DOHH2 (cell line): ENCODE results near the gene DSCAML1.

Source experiments
- H3F3A ChIP-seq: fragments of 200-600 bp; sonication (generic), shearing (Covaris generic); 2 replicates; pipeline ENCODE4 v1.6.0; 2016; ENCODE audit warnings: antibody characterized with exemption, mild to moderate bottlenecking; ENCODE audit not compliant: control insufficient read depth, insufficient read depth
- H3K27ac ChIP-seq: fragments of 200-600 bp; sonication (generic); 2 replicates; pipeline ENCODE4 v1.5.1; 2014; ENCODE audit warnings: low read depth, mild to moderate bottlenecking, low read length, moderate library complexity
- H3K27me3 ChIP-seq: fragments of 200-600 bp; sonication (generic); 2 replicates; pipeline ENCODE4 v1.6.1; 2014; ENCODE audit warnings: mild to moderate bottlenecking, low read length, mixed read lengths; ENCODE audit not compliant: control insufficient read depth
- H3K36me3 ChIP-seq: fragments of 200-600 bp; sonication (generic); 2 replicates; pipeline ENCODE4 v1.6.1; 2014; ENCODE audit warnings: mild to moderate bottlenecking, low read length, moderate library complexity, mixed read lengths; ENCODE audit not compliant: control insufficient read depth
- H3K4me1 ChIP-seq: fragments of 200-600 bp; sonication (generic); 2 replicates; pipeline ENCODE4 v1.6.1; 2014; ENCODE audit warnings: mild to moderate bottlenecking, low read length, mixed read lengths; ENCODE audit not compliant: control insufficient read depth
- H3K4me2 ChIP-seq: fragments of 200-600 bp; sonication (generic); 2 replicates; pipeline ENCODE4 v1.6.0; 2014; ENCODE audit warnings: mild to moderate bottlenecking, low read length, moderate library complexity
- H3K4me3 ChIP-seq: fragments of 200-600 bp; sonication (generic); 2 replicates; pipeline ENCODE4 v1.5.1; 2014; ENCODE audit warnings: mild to moderate bottlenecking, low read length, mixed read lengths
- H3K79me2 ChIP-seq: fragments of 200-600 bp; sonication (generic); 2 replicates; pipeline ENCODE4 v1.6.1; 2014; ENCODE audit warnings: mild to moderate bottlenecking, low read length, mixed read lengths; ENCODE audit not compliant: control insufficient read depth
- H3K9me2 ChIP-seq: fragments of 200-600 bp; sonication (generic); replicated peaks from 2 replicates; pipeline ENCODE4 v1.6.1; 2014; ENCODE audit warnings: mild to moderate bottlenecking, low read length, mixed read lengths; ENCODE audit not compliant: control insufficient read depth
- H3K9me3 ChIP-seq: fragments of 200-600 bp; sonication (generic); 2 replicates; pipeline ENCODE4 v1.6.1; 2014; ENCODE audit warnings: antibody characterized with exemption, low read length, mixed read lengths; ENCODE audit not compliant: control insufficient read depth, insufficient read depth
- H4K20me1 ChIP-seq: fragments of 200-600 bp; sonication (generic); 2 replicates; pipeline ENCODE4 v1.6.0; 2014; ENCODE audit warnings: low read depth, mild to moderate bottlenecking, antibody characterized with exemption, low read length, moderate library complexity; ENCODE audit not compliant: control insufficient read depth, insufficient read depth
- EZH2phosphoT487 ChIP-seq: fragments of 200-600 bp; sonication (generic); IDR thresholded peaks from 2 replicates; pipeline ENCODE4 v1.6.1; 2017; ENCODE audit warnings: borderline replicate concordance, mild to moderate bottlenecking, antibody characterized with exemption, low read length, moderate library complexity, mixed read lengths
- TF ChIP-seq, protein P1 (sequence below): fragments of 200-600 bp; sonication (generic); IDR thresholded peaks from one replicate; pipeline ENCODE4 v1.5.1; 2014; ENCODE audit warnings: antibody characterized with exemption, mild to moderate bottlenecking, low read depth, low read length; ENCODE audit not compliant: poor library complexity, severe bottlenecking

The DSCAML1 gene

DNA sequence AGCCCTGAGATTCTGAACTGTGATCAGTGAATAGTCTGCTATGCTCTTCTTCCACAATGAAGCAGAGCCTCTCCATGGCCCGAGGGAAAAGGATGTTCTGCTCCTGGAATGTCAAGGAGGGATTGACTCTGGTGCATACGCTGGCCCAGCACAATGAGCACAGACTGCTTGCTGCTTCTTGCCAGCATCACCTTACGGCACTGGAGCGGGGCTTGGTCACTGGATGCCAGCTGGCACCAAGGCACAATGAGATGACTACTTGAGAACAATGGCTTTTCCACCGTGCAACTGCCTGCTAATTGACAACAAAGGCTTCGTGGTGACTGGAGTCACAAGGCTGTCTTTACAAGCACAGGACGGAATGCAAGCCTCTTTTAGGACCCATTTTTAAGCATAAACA is 139.2 kb downstream of the DSCAML1 start:
- Histone ChIP-seq H3K4me1 (no peaks in the 10 kb centered on the region), H3K4me2 (no peak overlapping the region), H3K27me3 (no peaks in the 10 kb centered on the region; the same call in none of the 2 replicates), H3K36me3 (no peaks in the 10 kb centered on the region), H3K9me3 (no peaks in the 10 kb centered on the region), H3K4me3 (no peak overlapping the region), H4K20me1 (no peaks in the 10 kb centered on the region), H3F3A (no peaks in the 10 kb centered on the region), H3K27ac (no peak overlapping the region), H3K79me2 (no peaks in the 10 kb centered on the region), H3K9me2 (no peaks in the 10 kb centered on the region)
- TF ChIP-seq EZH2phosphoT487, result no peak
- TF ChIP-seq, protein P1, sequence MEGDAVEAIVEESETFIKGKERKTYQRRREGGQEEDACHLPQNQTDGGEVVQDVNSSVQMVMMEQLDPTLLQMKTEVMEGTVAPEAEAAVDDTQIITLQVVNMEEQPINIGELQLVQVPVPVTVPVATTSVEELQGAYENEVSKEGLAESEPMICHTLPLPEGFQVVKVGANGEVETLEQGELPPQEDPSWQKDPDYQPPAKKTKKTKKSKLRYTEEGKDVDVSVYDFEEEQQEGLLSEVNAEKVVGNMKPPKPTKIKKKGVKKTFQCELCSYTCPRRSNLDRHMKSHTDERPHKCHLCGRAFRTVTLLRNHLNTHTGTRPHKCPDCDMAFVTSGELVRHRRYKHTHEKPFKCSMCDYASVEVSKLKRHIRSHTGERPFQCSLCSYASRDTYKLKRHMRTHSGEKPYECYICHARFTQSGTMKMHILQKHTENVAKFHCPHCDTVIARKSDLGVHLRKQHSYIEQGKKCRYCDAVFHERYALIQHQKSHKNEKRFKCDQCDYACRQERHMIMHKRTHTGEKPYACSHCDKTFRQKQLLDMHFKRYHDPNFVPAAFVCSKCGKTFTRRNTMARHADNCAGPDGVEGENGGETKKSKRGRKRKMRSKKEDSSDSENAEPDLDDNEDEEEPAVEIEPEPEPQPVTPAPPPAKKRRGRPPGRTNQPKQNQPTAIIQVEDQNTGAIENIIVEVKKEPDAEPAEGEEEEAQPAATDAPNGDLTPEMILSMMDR, result no peak

DNA sequence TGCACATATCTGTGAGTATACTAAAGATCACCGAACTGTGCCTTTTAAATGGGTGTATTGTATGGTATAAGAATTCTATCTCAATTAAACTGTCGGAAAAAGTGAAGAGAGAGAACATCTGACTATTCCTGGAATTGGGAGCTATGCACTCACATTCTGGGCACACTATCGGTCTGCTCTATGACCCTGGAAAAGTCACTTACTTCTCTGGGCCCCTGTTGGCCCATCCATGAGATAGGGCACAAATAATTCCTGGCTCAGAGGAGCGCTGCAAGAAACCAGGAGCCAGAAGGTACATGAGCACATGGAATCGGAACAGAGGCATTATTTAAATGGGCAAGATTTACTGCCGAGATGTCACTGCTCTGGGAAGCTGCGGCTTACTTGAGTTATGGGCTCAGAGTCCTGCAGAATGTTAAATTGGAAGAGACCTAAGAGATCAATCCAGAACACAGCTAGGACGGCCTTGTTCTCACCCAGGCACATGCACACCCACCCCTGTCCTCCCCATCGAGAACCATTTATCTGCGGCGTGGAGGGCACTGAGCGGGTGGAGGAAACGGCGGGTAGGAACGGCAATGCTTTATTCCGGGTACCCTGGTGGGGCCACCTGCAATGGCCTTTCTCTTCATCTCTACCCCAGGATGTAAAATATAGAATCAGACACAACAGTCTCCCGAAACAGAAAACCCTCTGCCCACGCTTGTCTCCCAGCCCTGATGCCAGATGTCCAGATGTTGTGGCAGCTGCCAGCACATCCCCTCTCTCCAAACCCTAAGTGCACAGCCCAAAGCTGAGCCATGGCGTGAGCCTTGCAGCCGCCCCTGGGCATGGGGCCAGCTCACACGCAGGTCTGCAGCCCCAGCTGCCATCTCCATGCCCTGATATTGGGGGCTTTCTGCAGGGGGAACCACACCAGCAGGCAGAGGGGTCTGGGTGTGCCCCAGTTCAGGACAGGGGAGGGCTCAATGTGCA is 142.4 kb downstream of the DSCAML1 start:
- Histone ChIP-seq H4K20me1 (no peaks in the 10 kb centered on the region), H3K9me2 (no peaks in the 10 kb centered on the region), H3K79me2 (no peaks in the 10 kb centered on the region), H3F3A (no peaks in the 10 kb centered on the region), H3K4me2 (no peak overlapping the region), H3K27me3 (no peaks in the 10 kb centered on the region; the same call in none of the 2 replicates), H3K27ac (no peak overlapping the region), H3K36me3 (no peaks in the 10 kb centered on the region), H3K9me3 (no peaks in the 10 kb centered on the region), H3K4me3 (no peak overlapping the region), H3K4me1 (no peaks in the 10 kb centered on the region)
- TF ChIP-seq, protein P1, result no peak
- no peak for TF ChIP-seq EZH2phosphoT487

DNA sequence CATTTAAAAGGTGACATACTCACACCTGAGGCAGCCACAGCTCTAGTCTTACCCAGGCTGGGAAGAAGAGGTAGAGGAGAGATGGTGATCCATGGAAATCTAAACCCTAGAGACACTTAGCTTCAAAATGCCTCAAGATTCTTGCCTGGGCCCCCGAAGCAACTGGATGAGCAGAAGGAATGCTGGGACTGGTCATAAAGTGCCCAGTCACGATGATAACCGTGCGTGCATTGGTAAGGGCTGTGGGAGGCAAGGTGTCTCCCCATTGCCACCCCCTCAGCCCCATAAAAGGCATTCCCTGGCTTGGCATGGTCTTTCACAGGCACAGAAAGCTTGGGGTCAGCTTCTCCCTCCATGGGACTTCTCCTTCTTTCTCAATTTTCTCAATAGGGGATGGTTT is 144.5 kb downstream of the DSCAML1 start:
- TF ChIP-seq EZH2phosphoT487, result no peak
- TF ChIP-seq, protein P1, result no peak
- no peaks in the 10 kb centered on the region for H4K20me1 ChIP-seq
- no peaks in the 10 kb centered on the region for H3F3A ChIP-seq
- H3K27me3 ChIP-seq, result no peaks in the 10 kb centered on the region
- H3K4me3 ChIP-seq, result no peak overlapping the region
- H3K27ac ChIP-seq, result no peak overlapping the region
- no peaks in the 10 kb centered on the region for H3K9me3 ChIP-seq
- H3K9me2 ChIP-seq, result no peaks in the 10 kb centered on the region
- H3K36me3 ChIP-seq, result no peaks in the 10 kb centered on the region
- no peak overlapping the region for H3K4me2 ChIP-seq
- no peaks in the 10 kb centered on the region for H3K4me1 ChIP-seq
- H3K79me2 ChIP-seq, result no peaks in the 10 kb centered on the region
